HG03442 (cell line): ENCODE data around the gene DCLRE1C.
"Not testable (repeated sequence)": the region's sequence is repeated elsewhere in the genome, so short reads cannot be mapped to it uniquely, and the experiment has no call there.

Experiments used
- ATAC-seq: cut with Tn5 transposase; IDR thresholded peaks from one replicate; pipeline ENCODE4 v1.9.1; 2021; ENCODE audit warnings: mild to moderate bottlenecking, moderate library complexity; ENCODE audit not compliant: unreplicated experiment

Gene DCLRE1C

GRCh38 chr10:14947268-14947667 is 6.6 kb downstream of the DCLRE1C start:
- no peak for ATAC-seq

DNA sequence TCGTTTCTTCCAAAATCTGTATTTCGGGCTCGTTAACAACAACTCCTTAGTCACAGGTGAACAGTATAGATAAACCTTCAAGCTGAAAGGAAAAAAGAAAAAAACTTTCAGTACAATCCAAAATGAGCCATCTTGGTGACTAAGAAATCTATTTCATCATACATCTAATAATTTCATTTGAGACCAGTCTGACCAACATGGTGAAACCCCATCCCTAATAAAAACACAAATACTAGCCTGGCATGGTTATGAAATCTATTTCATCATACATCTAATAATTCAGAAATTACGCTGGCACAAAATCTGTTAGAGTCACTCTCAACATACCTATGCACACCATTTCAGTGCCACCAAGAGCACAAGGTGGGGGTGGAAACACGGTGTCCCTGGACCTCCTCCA is 8.8 kb downstream of the DCLRE1C start:
- ATAC-seq = no peak

DNA sequence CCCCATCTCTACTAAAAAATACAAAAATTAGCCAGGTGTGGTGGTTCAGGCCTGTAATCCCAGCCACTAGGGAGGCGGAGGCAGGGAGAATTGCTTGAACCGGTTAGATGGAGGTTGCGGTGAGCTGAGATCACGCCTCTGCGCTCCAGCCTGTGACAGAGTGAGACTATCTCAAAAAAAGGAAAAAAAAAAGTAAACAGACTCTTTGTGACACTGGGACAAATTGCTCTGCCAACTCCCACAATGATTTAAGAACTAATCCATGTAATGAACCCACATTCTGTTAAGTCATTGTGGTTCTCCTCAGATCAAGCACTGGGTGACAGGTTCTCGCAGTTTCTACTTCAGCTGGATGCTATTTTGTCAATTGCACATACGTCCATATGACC is 11.0 kb downstream of the DCLRE1C start:
- not testable (repeated sequence) for ATAC-seq

- peak; percentile 77 for ATAC-seq
These were observed 11.5 kb downstream of the DCLRE1C start for GRCh38 chr10:14942147-14942949.

- ATAC-seq = peak; percentile 55
These were observed 14.9 kb downstream of the DCLRE1C start for GRCh38 chr10:14938971-14939370.

- no peak for ATAC-seq
These were observed 17.3 kb downstream of the DCLRE1C start for GRCh38 chr10:14936584-14936983.

GRCh38 chr10:14930610-14931009 is 23.3 kb downstream of the DCLRE1C start:
- ATAC-seq = no peak

DNA sequence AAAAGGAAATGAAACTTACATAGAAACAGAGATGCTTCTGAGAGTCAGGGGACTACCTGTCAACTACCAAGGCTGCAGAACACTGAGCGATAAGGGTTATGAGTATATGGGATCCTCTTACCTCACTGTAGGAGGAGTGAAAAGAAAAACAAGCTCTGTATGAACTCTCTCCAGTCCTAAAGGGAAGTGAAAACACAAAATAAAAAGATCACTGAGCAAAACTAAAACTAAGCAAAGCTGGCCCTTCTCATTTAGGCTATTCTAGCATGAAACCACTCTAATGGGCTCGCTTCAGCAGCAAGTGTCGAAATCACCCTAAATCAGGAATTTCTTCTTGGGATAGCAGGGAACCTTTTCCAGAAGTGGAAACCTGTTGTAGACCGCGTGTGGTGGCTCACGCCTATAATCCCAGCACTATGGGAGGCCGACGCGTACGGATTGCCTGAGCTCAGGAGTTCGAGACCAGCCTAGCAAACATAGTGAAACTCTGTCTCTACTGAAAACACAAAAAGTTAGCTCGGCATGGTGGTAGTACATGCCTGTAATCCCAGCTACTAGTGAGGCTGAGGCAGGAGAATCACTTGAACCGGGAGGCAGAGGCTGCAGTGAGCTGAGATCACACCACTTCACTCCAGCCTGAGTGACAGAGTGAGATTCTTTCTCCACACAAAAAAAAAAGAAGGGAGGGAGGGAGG is 27.0 kb downstream of the DCLRE1C start:
- peak; percentile 96 for ATAC-seq

- ATAC-seq = peak; percentile 8
These were observed 27.8 kb downstream of the DCLRE1C start for GRCh38 chr10:14926061-14926470.

- ATAC-seq = no peak
These were observed 28.6 kb downstream of the DCLRE1C start for GRCh38 chr10:14925268-14925667.

DNA sequence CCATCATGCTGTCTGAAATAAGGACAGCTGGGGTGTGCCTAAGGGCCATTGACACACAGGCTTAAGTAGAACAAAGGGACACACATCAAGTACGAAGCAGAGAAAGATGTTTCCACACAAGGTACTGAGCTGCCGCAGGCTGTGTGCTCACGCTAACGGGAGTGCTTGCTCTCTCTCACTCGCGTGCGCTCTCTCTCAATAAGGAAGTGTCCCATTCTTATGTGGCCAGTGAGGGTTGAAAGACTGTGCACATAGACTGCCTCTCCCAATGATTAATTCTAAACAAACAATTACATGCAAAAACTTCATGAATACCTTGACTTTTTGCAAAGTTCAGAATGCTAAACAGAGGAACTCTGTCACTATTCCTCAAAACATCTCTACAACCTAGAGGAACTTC is 29.9 kb downstream of the DCLRE1C start:
- no peak for ATAC-seq

GRCh38 chr10:14918964-14919363 is 34.9 kb downstream of the DCLRE1C start:
- ATAC-seq = no peak

DNA sequence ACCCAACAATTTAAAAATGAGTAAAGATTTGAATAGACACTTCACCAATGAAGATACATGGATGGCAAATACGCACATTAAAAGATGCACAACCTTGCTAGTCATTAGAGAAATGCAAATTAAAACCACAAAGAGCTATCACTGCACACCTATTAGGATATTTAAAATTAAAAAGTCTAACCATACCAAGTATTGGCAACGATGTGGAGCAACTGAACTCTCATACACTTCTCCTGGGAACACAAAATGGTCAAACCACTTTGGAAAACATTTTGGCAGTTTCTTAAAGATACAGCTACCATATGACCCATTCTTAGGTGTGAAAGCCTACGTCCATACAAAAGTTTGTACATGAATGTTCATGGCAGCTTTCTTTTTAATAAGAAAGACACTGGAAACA is 36.1 kb downstream of the DCLRE1C start:
- no peak for ATAC-seq

GRCh38 chr10:14916600-14916999 is 37.3 kb downstream of the DCLRE1C start:
- no peak for ATAC-seq

DNA sequence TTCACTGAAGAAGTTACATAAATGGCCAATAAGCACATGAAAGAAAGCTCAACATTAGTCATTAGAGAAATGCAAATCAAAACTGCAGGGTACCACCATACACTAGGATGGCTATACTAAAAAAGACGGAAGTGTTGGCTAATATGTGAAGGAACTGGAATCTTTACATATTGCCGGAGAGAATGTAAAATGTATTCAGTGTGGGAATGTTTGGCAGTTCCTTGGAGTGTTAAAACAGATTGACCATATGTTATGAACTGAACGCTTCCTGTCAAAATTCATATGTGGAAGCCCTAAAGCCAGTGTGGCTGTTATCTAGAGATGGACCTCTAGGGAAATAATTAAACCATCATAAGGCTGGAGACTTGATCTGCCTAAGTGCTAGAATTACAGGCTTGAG is 42.1 kb downstream of the DCLRE1C start:
- ATAC-seq = no peak

DNA sequence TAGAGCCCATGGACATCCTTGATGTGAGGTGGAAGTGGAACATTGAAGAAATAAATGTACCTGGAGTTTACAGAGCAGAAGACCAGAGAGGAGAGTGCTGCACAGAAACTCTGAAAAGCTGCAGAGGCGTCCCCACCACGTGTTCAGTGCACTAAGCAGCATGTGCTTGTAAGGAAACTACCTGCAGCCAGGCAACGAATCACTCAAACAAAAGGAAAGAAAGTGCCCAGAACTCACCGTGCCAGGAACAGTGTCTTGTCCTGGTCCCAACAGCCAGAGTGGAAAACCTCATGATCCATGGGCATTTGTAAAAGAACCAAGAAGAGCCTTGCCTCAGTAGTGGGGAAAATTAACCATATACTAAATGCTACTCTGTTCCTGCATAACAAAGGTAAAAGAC is 42.9 kb downstream of the DCLRE1C start:
- ATAC-seq = no peak

DNA sequence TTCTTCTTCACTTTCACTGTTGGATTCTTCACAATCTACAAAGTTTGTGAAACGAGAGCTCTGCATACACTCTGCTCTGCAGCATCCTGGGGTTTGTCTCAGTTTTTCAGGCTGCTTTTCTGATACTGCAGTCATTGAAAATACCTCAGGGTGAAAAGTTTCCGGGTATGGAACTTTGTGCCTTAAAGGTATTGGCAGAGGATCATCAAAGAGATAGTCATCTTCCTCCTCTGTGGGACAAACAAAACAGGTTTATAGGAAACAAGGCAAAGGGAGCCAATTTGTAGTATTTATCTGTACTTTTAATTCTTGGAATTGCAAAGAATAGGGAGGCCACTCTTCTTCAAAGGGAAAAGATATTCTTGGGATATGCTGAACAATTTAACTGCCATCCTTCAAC is 44.8 kb downstream of the DCLRE1C start:
- ATAC-seq = no peak

- not testable (repeated sequence) for ATAC-seq
These were observed 46.3 kb downstream of the DCLRE1C start for GRCh38 chr10:14907591-14907990.

DNA sequence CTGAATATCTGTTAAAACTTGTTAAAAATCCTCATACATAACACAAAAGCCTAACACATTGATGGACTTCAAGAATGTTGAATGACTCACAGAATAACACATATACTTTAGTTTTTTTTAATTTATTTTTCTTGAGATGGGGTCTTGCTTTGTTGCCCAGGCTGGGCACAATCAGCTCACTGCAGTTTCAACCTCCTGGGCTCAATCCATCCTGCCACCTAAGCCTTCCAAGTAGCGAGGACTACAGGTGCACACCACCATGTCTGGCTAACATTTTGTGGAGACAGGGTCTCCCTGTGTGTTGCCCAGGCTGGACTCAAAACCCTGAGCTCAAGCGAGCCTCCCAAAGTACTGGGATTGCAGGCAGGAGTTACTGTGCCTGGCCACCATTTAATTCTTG is 47.1 kb downstream of the DCLRE1C start:
- no peak for ATAC-seq

DNA sequence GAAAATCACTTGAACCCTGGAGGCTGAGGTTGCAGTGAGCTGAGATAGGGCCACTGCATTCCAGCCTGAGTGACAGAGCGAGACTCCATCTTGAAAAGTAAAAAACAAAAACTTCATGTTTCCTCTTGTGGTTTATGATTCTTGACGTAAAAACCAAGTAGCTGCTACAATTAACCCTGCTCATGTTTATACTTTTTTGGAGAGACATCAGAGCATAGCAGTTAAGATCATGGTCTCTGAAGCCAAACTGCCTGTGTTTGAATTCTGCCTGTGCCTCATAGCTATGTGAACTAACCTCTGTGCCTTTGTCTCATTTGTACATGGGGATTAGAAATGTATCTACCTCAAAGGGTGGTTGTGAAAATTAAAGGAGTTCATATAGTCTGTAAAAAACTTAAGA is 48.0 kb downstream of the DCLRE1C start:
- no peak for ATAC-seq

GRCh38 chr10:14904864-14905263 is 49.0 kb downstream of the DCLRE1C start:
- ATAC-seq = no peak

DNA sequence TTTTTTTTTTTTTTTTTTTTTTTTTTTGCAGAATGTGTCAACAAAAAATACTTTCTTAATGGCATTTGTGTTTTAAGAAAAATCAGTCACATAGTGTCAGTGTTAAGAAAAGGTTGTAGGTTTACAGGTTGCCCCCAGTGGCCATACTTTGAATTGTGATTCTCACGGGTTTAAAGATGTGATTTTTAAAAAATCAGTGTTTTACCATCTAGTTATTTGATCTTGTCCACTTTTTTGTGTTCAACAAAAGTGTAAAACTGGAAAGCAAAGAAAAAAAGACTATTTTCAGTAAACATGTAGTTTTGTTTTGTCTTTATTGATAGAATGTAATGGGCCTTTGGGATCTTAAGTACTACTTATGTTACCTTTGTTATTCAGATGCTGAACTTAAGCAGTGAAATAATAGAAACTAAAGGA is 49.6 kb downstream of the DCLRE1C start:
- ATAC-seq = no peak
